ENCODE results near the gene JAK2.

- no peak for TF ChIP-seq CTCF (IDR thresholded peaks at IDR 0.05)
- TF ChIP-seq POLR2A (IDR thresholded peaks at IDR 0.05) = no peak
Measured at GRCh38 chr9:5122116-5122515, 137.0 kb downstream of the JAK2 start.
